ENCODE data around the gene CCKAR.
"Not testable (repeated sequence)": the region's sequence is repeated elsewhere in the genome, so short reads cannot be mapped to it uniquely, and the experiment has no call there.

CCKAR gene

GRCh38 chr4:26490111-26490959 is at the start of gene CCKAR:
CCKAR (minus strand) TSS chr4:26490484; CDS start chr4:26490267, 217 bp downstream.
- no peak for DNase-seq

- DNase-seq, result no peak
Measured at GRCh38 chr4:26533685-26534084, 43.4 kb upstream of the CCKAR start.

GRCh38 chr4:26531491-26532116 is 41.3 kb upstream of the CCKAR start:
- no peak for DNase-seq

- no peak for DNase-seq
Measured at GRCh38 chr4:26530099-26530498, 39.8 kb upstream of the CCKAR start.

GRCh38 chr4:26529479-26529878 is 39.2 kb upstream of the CCKAR start:
- DNase-seq, result peak; percentile 50

GRCh38 chr4:26525771-26526150 is 35.5 kb upstream of the CCKAR start:
- no peak for DNase-seq

GRCh38 chr4:26525136-26525770 is 35.0 kb upstream of the CCKAR start:
- no peak for DNase-seq

GRCh38 chr4:26524011-26524410 is 33.7 kb upstream of the CCKAR start:
- no peak for DNase-seq

- DNase-seq, result no peak
Measured at GRCh38 chr4:26522478-26522877, 32.2 kb upstream of the CCKAR start.

GRCh38 chr4:26520728-26521450 is 30.6 kb upstream of the CCKAR start:
- DNase-seq, result no peak

GRCh38 chr4:26515936-26516335 is 25.7 kb upstream of the CCKAR start:
- no peak for DNase-seq

- DNase-seq, result no peak
Measured at GRCh38 chr4:26510334-26510964, 20.2 kb upstream of the CCKAR start.

GRCh38 chr4:26509681-26510333 is 19.5 kb upstream of the CCKAR start:
- no peak for DNase-seq

- DNase-seq, result no peak
Measured at GRCh38 chr4:26507286-26507685, 17.0 kb upstream of the CCKAR start.

- DNase-seq, result no peak
Measured at GRCh38 chr4:26503844-26504243, 13.6 kb upstream of the CCKAR start.

- DNase-seq, result no peak
Measured at GRCh38 chr4:26503427-26503826, 13.1 kb upstream of the CCKAR start.

- not testable (repeated sequence) for DNase-seq
Measured at GRCh38 chr4:26500565-26500999, 10.3 kb upstream of the CCKAR start.

GRCh38 chr4:26496207-26496783 is 6.0 kb upstream of the CCKAR start:
- no peak for DNase-seq

GRCh38 chr4:26493461-26493860 is 3.2 kb upstream of the CCKAR start:
- DNase-seq, result no peak

GRCh38 chr4:26491449-26492170 is 1.3 kb upstream of the CCKAR start:
- DNase-seq, result no peak

- DNase-seq, result no peak
Measured at GRCh38 chr4:26490960-26491284, 638 bp upstream of the CCKAR start.

Data from left hindlimb (tissue), 1 donor.